ENCODE data around the gene THG1L. TPM values are rescaled to one million over a fixed set of nuclear protein-coding genes. Genes with fewer than 3 reads are reported as not detected.

The THG1L gene
- total and polyA plus RNA-seq, 2 donors (not counting 1 experiment from before 2014, with no cell fraction given): 16.1 to 37.3 TPM

DNA sequence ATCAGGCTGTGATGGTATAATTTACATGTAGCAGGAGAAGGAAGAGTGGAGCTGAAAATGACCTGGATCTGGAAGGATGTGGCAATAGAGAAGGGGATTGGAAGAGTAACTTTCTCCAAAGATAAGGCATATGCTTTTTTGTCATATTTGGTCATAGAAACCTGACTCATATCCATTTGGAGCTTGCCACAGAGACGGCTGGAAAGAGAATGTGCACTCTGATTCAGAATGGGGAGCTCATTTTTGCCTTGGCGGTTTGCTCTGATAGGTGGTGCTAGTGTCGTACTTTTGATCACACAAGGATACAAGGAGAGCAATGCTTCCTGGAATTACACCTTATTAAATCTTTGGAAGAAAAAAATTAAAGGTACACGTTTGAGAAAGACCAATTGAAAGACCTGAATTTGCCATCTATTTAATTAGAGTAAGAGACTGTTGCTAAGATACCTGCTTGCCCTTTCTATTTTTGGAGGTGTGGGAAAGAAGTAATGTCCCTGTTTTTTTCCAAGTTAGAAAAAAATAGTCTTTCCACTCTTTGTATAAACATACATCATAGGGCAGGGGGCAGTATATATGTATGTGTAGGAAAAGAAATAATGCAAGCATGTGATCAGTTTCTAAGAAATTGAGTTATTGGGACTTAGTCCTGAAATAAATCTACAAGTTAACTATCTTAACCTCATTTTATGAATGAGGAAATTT is 17.7 kb downstream of the THG1L start:
- no peaks in the 10 kb centered on the region for H3K27me3 ChIP-seq (ENCODE audit: control insufficient read depth, insufficient read depth, low read length)
- no peaks in the 10 kb centered on the region for H3K36me3 ChIP-seq (ENCODE audit: control insufficient read depth, insufficient read depth, low read length)
- no peak overlapping the region for H3K9ac ChIP-seq (ENCODE audit: insufficient read depth, low read length)
- H3K9me3 ChIP-seq (ENCODE audit: control insufficient read depth, insufficient read depth, low read depth, low read length): no peaks in the 10 kb centered on the region
- peak; percentile 84 to 92 for DNase-seq (ENCODE audit: low read depth in 2 of 2)
- H2AFZ ChIP-seq (ENCODE audit: low read length): no peak overlapping the region
- no peaks in the 10 kb centered on the region for H4K20me1 ChIP-seq (ENCODE audit: control insufficient read depth, extremely low read depth, insufficient read depth, low read length)
- peaks cover 6% of the 10 kb centered on the region for H3K79me2 ChIP-seq (ENCODE audit: control insufficient read depth, insufficient read depth, low read length)
- H3K4me2 ChIP-seq (ENCODE audit: extremely low read depth, insufficient read depth, low read length): peak overlapping the region; percentile 16
- H3K4me3 ChIP-seq (replicated peaks in 1 of 4; ENCODE audit: control extremely low read depth in 1 of 4, insufficient read depth in 1 of 4, low read depth in 3 of 4, low read length in 4 of 4): no peak overlapping the region
- peaks cover 10% of the 10 kb centered on the region for H3K4me1 ChIP-seq (ENCODE audit: control insufficient read depth, extremely low read depth, insufficient read depth, low read length)
- H3K27ac ChIP-seq (ENCODE audit: insufficient read depth, low read length): peak overlapping the region; percentile 41
- TF ChIP-seq, protein P1, sequence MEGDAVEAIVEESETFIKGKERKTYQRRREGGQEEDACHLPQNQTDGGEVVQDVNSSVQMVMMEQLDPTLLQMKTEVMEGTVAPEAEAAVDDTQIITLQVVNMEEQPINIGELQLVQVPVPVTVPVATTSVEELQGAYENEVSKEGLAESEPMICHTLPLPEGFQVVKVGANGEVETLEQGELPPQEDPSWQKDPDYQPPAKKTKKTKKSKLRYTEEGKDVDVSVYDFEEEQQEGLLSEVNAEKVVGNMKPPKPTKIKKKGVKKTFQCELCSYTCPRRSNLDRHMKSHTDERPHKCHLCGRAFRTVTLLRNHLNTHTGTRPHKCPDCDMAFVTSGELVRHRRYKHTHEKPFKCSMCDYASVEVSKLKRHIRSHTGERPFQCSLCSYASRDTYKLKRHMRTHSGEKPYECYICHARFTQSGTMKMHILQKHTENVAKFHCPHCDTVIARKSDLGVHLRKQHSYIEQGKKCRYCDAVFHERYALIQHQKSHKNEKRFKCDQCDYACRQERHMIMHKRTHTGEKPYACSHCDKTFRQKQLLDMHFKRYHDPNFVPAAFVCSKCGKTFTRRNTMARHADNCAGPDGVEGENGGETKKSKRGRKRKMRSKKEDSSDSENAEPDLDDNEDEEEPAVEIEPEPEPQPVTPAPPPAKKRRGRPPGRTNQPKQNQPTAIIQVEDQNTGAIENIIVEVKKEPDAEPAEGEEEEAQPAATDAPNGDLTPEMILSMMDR (conservative IDR thresholded peaks at IDR 0.05 in 1 of 2, IDR thresholded peaks at IDR 0.05 in 1 of 2; ENCODE audit: low read depth in 1 of 2, low read length in 2 of 2): no peak
- TF ChIP-seq EZH2 (IDR thresholded peaks at IDR 0.05; ENCODE audit: low read length, missing control alignments): no peak

DNA sequence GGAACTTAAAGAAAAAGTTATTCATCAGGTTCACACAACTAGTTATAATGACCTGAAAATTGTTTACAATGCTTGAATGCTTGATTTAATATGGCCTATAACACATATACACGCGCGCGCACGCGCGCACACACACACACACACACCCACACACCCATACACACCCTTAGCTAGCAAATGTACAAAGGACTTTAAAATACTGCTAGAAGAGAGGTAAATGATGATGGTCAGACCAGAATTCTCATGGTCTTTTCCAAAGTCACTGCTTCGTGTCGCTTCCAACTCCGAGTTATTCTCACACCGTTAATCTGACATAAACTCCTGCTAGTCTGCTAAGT is 18.2 kb downstream of the THG1L start:
- H3K9ac ChIP-seq (ENCODE audit: insufficient read depth, low read length): no peak overlapping the region
- no peaks in the 10 kb centered on the region for H3K27me3 ChIP-seq (ENCODE audit: control insufficient read depth, insufficient read depth, low read length)
- no peak overlapping the region for H3K4me2 ChIP-seq (ENCODE audit: extremely low read depth, insufficient read depth, low read length)
- peaks cover 10% of the 10 kb centered on the region for H3K4me1 ChIP-seq (ENCODE audit: control insufficient read depth, extremely low read depth, insufficient read depth, low read length)
- H3K4me3 ChIP-seq (replicated peaks in 1 of 4; ENCODE audit: control extremely low read depth in 1 of 4, insufficient read depth in 1 of 4, low read depth in 3 of 4, low read length in 4 of 4): no peak overlapping the region
- H2AFZ ChIP-seq (ENCODE audit: low read length): no peak overlapping the region
- no peaks in the 10 kb centered on the region for H4K20me1 ChIP-seq (ENCODE audit: control insufficient read depth, extremely low read depth, insufficient read depth, low read length)
- DNase-seq (ENCODE audit: low read depth in 2 of 2): no peak
- H3K79me2 ChIP-seq (ENCODE audit: control insufficient read depth, insufficient read depth, low read length): peaks cover 5% of the 10 kb centered on the region
- H3K36me3 ChIP-seq (ENCODE audit: control insufficient read depth, insufficient read depth, low read length): no peaks in the 10 kb centered on the region
- TF ChIP-seq, protein P1 (conservative IDR thresholded peaks at IDR 0.05 in 1 of 2, IDR thresholded peaks at IDR 0.05 in 1 of 2; ENCODE audit: low read depth in 1 of 2, low read length in 2 of 2): no peak
- TF ChIP-seq EZH2 (IDR thresholded peaks at IDR 0.05; ENCODE audit: low read length, missing control alignments): no peak
- H3K27ac ChIP-seq (ENCODE audit: insufficient read depth, low read length): no peak overlapping the region
- H3K9me3 ChIP-seq (ENCODE audit: control insufficient read depth, insufficient read depth, low read depth, low read length): no peaks in the 10 kb centered on the region

DNA sequence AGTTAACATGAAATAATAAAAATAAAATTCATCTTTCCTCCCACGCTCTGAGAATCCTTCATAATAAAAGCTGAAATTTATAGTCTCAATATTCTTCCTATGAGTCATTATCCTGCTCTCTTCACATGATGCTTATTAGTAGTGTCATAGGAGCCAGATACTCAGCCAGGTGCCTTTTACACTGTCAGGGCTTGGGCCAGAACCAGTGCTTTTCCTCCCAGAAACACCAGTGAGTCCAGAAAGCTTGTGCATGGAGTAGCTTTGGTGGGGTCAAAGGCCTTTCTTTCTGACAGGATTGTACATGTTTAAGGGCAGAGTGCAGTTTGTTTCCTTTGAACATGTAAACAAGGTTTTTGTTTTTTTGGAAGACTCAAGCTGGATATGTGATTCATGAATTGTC is 19.1 kb downstream of the THG1L start:
- no peaks in the 10 kb centered on the region for H4K20me1 ChIP-seq (ENCODE audit: control insufficient read depth, extremely low read depth, insufficient read depth, low read length)
- H2AFZ ChIP-seq (ENCODE audit: low read length): no peak overlapping the region
- H3K9ac ChIP-seq (ENCODE audit: insufficient read depth, low read length): no peak overlapping the region
- no peaks in the 10 kb centered on the region for H3K9me3 ChIP-seq (ENCODE audit: control insufficient read depth, insufficient read depth, low read depth, low read length)
- DNase-seq (ENCODE audit: low read depth in 2 of 2): peak in 1 of 2 donors; percentile 53
- H3K79me2 ChIP-seq (ENCODE audit: control insufficient read depth, insufficient read depth, low read length): peaks cover 2% of the 10 kb centered on the region
- TF ChIP-seq, protein P1 (conservative IDR thresholded peaks at IDR 0.05 in 1 of 2, IDR thresholded peaks at IDR 0.05 in 1 of 2; ENCODE audit: low read depth in 1 of 2, low read length in 2 of 2): no peak
- no peak for TF ChIP-seq EZH2 (IDR thresholded peaks at IDR 0.05; ENCODE audit: low read length, missing control alignments)
- no peaks in the 10 kb centered on the region for H3K27me3 ChIP-seq (ENCODE audit: control insufficient read depth, insufficient read depth, low read length)
- H3K4me1 ChIP-seq (ENCODE audit: control insufficient read depth, extremely low read depth, insufficient read depth, low read length): peaks cover 8% of the 10 kb centered on the region
- no peak overlapping the region for H3K4me2 ChIP-seq (ENCODE audit: extremely low read depth, insufficient read depth, low read length)
- H3K27ac ChIP-seq (ENCODE audit: insufficient read depth, low read length): no peak overlapping the region
- peaks cover 2% of the 10 kb centered on the region for H3K36me3 ChIP-seq (ENCODE audit: control insufficient read depth, insufficient read depth, low read length)
- no peak overlapping the region for H3K4me3 ChIP-seq (replicated peaks in 1 of 4; ENCODE audit: control extremely low read depth in 1 of 4, insufficient read depth in 1 of 4, low read depth in 3 of 4, low read length in 4 of 4)

Data from fibroblast of lung (primary cell).